GM12892 (cell line): Measurements from ENCODE around the gene COL13A1.

Experiments
- POLR2A ChIP-seq: IDR thresholded peaks from 2 replicates; pipeline ENCODE4 v1.6.1; 2011; ENCODE audit warnings: low read depth, low read length, control low read depth
- POLR2AphosphoS5 ChIP-seq: IDR thresholded peaks from 2 replicates; pipeline ENCODE4 v1.6.1; 2011; ENCODE audit warnings: low read depth, low read length, control low read depth
- TAF1 ChIP-seq: IDR thresholded peaks from 2 replicates; pipeline ENCODE4 v1.6.1; 2011; ENCODE audit warnings: low read depth, mild to moderate bottlenecking, control low read depth, low read length, borderline replicate concordance

DNA sequence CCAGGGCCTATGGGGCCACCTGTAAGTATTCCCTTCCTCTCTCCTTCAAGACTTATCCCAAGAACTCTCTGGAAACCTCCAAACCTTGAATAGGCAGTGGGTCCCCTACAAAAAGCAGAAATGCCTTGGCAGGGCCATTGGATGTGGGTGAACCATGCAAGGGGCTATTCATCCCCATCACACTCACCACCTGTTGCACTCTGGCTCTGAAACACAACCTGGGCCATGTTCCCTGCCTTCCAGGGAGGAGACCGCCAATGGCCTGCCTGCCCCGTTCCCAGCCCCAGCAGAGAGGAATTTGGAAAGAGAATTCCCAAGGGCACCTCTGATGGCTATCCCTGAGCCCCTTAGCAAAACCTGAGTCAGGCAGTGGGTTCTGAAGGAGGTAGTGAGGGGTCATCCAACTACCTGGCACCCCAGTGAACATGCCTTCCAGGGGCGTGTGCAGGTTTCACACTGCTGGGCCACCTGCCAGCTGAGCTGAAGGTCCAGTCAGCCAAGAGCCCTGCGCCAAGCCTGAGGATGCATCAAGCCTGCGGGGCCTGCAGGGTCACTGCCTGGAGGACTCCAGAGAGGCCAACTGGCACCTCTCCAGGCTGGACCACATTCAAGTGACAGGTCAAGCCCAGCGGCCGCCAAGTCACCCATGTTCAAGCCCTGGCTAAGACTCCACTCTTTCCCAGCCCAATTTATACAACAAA is 101.3 kb downstream of the COL13A1 start:
- no peak for TF ChIP-seq POLR2A
- TF ChIP-seq TAF1: no peak
- no peak for TF ChIP-seq POLR2AphosphoS5
